GM18517 (cell line): ENCODE data around the gene SPON1.
"Not testable (repeated sequence)": the region's sequence is repeated elsewhere in the genome, so short reads cannot be mapped to it uniquely, and the experiment has no call there.

Experiments
- ATAC-seq: cut with Tn5 transposase; IDR thresholded peaks from one replicate; pipeline ENCODE4 v1.9.1; 2021; ENCODE audit warnings: mild to moderate bottlenecking, moderate library complexity; ENCODE audit not compliant: unreplicated experiment

SPON1 gene

GRCh38 chr11:14075118-14076078 is 112.9 kb downstream of the SPON1 start:
- ATAC-seq, result no peak

GRCh38 chr11:14079011-14079410 is 116.5 kb downstream of the SPON1 start:
- no peak for ATAC-seq

GRCh38 chr11:14079797-14080196 is 117.3 kb downstream of the SPON1 start:
- ATAC-seq, result no peak

- ATAC-seq, result no peak
Measured at GRCh38 chr11:14081581-14082231, 119.2 kb downstream of the SPON1 start.

GRCh38 chr11:14082338-14082737 is 119.8 kb downstream of the SPON1 start:
- no peak for ATAC-seq

GRCh38 chr11:14088861-14089260 is 126.3 kb downstream of the SPON1 start:
- not testable (repeated sequence) for ATAC-seq

GRCh38 chr11:14089690-14090462 is 127.4 kb downstream of the SPON1 start:
- no peak for ATAC-seq

GRCh38 chr11:14090631-14091030 is 128.1 kb downstream of the SPON1 start:
- ATAC-seq, result not testable (repeated sequence)

GRCh38 chr11:14093065-14093464 is 130.5 kb downstream of the SPON1 start:
- no peak for ATAC-seq

- no peak for ATAC-seq
Measured at GRCh38 chr11:14094481-14095037, 132.0 kb downstream of the SPON1 start.

GRCh38 chr11:14095882-14096281 is 133.4 kb downstream of the SPON1 start:
- ATAC-seq, result no peak

- no peak for ATAC-seq
Measured at GRCh38 chr11:14096606-14097005, 134.1 kb downstream of the SPON1 start.

GRCh38 chr11:14101388-14101787 is 138.9 kb downstream of the SPON1 start:
- ATAC-seq, result no peak

- no peak for ATAC-seq
Measured at GRCh38 chr11:14102766-14103165, 140.2 kb downstream of the SPON1 start.

- no peak for ATAC-seq
Measured at GRCh38 chr11:14105446-14105845, 142.9 kb downstream of the SPON1 start.

- no peak for ATAC-seq
Measured at GRCh38 chr11:14106303-14107049, 144.0 kb downstream of the SPON1 start.

- ATAC-seq, result no peak
Measured at GRCh38 chr11:14107050-14107430, 144.5 kb downstream of the SPON1 start.

- ATAC-seq, result no peak
Measured at GRCh38 chr11:14109742-14110141, 147.2 kb downstream of the SPON1 start.

GRCh38 chr11:14110629-14111028 is 148.1 kb downstream of the SPON1 start:
- ATAC-seq, result no peak

GRCh38 chr11:14111496-14111895 is 149.0 kb downstream of the SPON1 start:
- no peak for ATAC-seq
